ENCODE measurements around the gene DOP1B. TPM values are rescaled to one million over a fixed set of nuclear protein-coding genes. Genes with fewer than 3 reads are reported as not detected.
"Not testable (repeated sequence)": the region's sequence is repeated elsewhere in the genome, so short reads cannot be mapped to it uniquely, and the experiment has no call there.

The DOP1B gene
- total RNA-seq, 1 experiment from 2014 or later: 7.8 TPM

GRCh38 chr21:36135391-36136102, 21.1 kb upstream of the DOP1B start:
- DNase-seq (ENCODE audit: low read depth): peak; percentile 85

GRCh38 chr21:36139791-36140190, 16.8 kb upstream of the DOP1B start:
- not testable (repeated sequence) for DNase-seq (ENCODE audit: low read depth)

GRCh38 chr21:36141513-36141925, 15.1 kb upstream of the DOP1B start:
- DNase-seq (ENCODE audit: low read depth): peak; percentile 89

GRCh38 chr21:36144233-36144632, 12.4 kb upstream of the DOP1B start:
- not testable (repeated sequence) for DNase-seq (ENCODE audit: low read depth)

GRCh38 chr21:36145259-36145658, 11.4 kb upstream of the DOP1B start:
- no peak for DNase-seq (ENCODE audit: low read depth)

GRCh38 chr21:36147911-36148310, 8.7 kb upstream of the DOP1B start:
- no peak for DNase-seq (ENCODE audit: low read depth)

- DNase-seq (ENCODE audit: low read depth): no peak
Observed at GRCh38 chr21:36148886-36149285, 7.7 kb upstream of the DOP1B start.

GRCh38 chr21:36149788-36150711, 6.6 kb upstream of the DOP1B start:
- peak; percentile 69 for DNase-seq (ENCODE audit: low read depth)

GRCh38 chr21:36155603-36156338, 853 bp upstream of the DOP1B start:
- DNase-seq (ENCODE audit: low read depth): no peak

- DNase-seq (ENCODE audit: low read depth): peak; percentile 94
Observed at GRCh38 chr21:36156339-36156814, 247 bp upstream of the DOP1B start.

GRCh38 chr21:36159356-36159921, 2.8 kb downstream of the DOP1B start:
- DNase-seq (ENCODE audit: low read depth): no peak

- DNase-seq (ENCODE audit: low read depth): no peak
Observed at GRCh38 chr21:36160850-36161178, 4.2 kb downstream of the DOP1B start.

GRCh38 chr21:36162631-36163030, 6.0 kb downstream of the DOP1B start:
- DNase-seq (ENCODE audit: low read depth): peak; percentile 38

- no peak for DNase-seq (ENCODE audit: low read depth)
Observed at GRCh38 chr21:36163750-36164741, 7.4 kb downstream of the DOP1B start.

GRCh38 chr21:36165356-36165755, 8.7 kb downstream of the DOP1B start:
- no peak for DNase-seq (ENCODE audit: low read depth)

- no peak for DNase-seq (ENCODE audit: low read depth)
Observed at GRCh38 chr21:36166705-36167104, 10.1 kb downstream of the DOP1B start.

- DNase-seq (ENCODE audit: low read depth): no peak
Observed at GRCh38 chr21:36167541-36167940, 10.9 kb downstream of the DOP1B start.

GRCh38 chr21:36169470-36170128, 13.0 kb downstream of the DOP1B start:
- DNase-seq (ENCODE audit: low read depth): no peak

GRCh38 chr21:36170823-36171222, 14.2 kb downstream of the DOP1B start:
- no peak for DNase-seq (ENCODE audit: low read depth)

- no peak for DNase-seq (ENCODE audit: low read depth)
Observed at GRCh38 chr21:36171336-36171735, 14.7 kb downstream of the DOP1B start.

All from HT1080 (cell line).